ENCODE results near the gene EFCAB6.

Gene EFCAB6

GRCh38 chr22:43567691-43568324 lies 244.3 kb downstream of the EFCAB6 start:
- TF ChIP-seq ZBTB7A (IDR thresholded peaks at IDR 0.05; ENCODE audit: low read depth) (no peak), CEBPB (IDR thresholded peaks at IDR 0.05) (no peak), YY1 (IDR thresholded peaks at IDR 0.05; ENCODE audit: low read depth) (no peak), EGR1 (IDR thresholded peaks at IDR 0.05) (no peak), NFIC (IDR thresholded peaks at IDR 0.05) (no peak), FOXM1 (IDR thresholded peaks at IDR 0.05; ENCODE audit: borderline replicate concordance, low read depth) (no peak), EP300 (IDR thresholded peaks at IDR 0.05; ENCODE audit: borderline replicate concordance) (no peak), REST (IDR thresholded peaks at IDR 0.05; ENCODE audit: low read depth) (no peak), TCF12 (IDR thresholded peaks at IDR 0.05; ENCODE audit: low read depth) (no peak), TAF1 (IDR thresholded peaks at IDR 0.05; ENCODE audit: low read depth) (no peak), TEAD4 (IDR thresholded peaks at IDR 0.05) (no peak), USF1 (IDR thresholded peaks at IDR 0.05) (no peak)

- no peak for TF ChIP-seq REST (IDR thresholded peaks at IDR 0.05; ENCODE audit: low read depth)
- no peak for TF ChIP-seq USF1 (IDR thresholded peaks at IDR 0.05)
- TF ChIP-seq MAX (IDR thresholded peaks at IDR 0.05) = no peak
- no peak for TF ChIP-seq CREB1 (IDR thresholded peaks at IDR 0.05; ENCODE audit: low read depth)
- no peak for TF ChIP-seq EGR1 (IDR thresholded peaks at IDR 0.05)
- TF ChIP-seq FOXM1 (IDR thresholded peaks at IDR 0.05; ENCODE audit: borderline replicate concordance, low read depth) = no peak
- no peak for TF ChIP-seq RAD21 (IDR thresholded peaks at IDR 0.05; ENCODE audit: low read depth)
- TF ChIP-seq CEBPB (IDR thresholded peaks at IDR 0.05) = no peak
- no peak for TF ChIP-seq TCF12 (IDR thresholded peaks at IDR 0.05; ENCODE audit: low read depth)
Observed at GRCh38 chr22:43566561-43567332, 245.4 kb downstream of the EFCAB6 start.

- TF ChIP-seq FOXM1 (IDR thresholded peaks at IDR 0.05; ENCODE audit: borderline replicate concordance, low read depth) (no peak), YY1 (IDR thresholded peaks at IDR 0.05; ENCODE audit: low read depth) (no peak), MAX (IDR thresholded peaks at IDR 0.05) (no peak), TAF1 (IDR thresholded peaks at IDR 0.05; ENCODE audit: low read depth) (no peak), EP300 (IDR thresholded peaks at IDR 0.05; ENCODE audit: borderline replicate concordance) (no peak), EGR1 (IDR thresholded peaks at IDR 0.05) (no peak)
Observed at GRCh38 chr22:43566021-43566420, 246.1 kb downstream of the EFCAB6 start.

GRCh38 chr22:43564859-43565258 lies 247.2 kb downstream of the EFCAB6 start:
- TF ChIP-seq FOXM1 (IDR thresholded peaks at IDR 0.05; ENCODE audit: borderline replicate concordance, low read depth) = no peak

GRCh38 chr22:43563571-43563970 lies 248.5 kb downstream of the EFCAB6 start:
- TF ChIP-seq TEAD4 (IDR thresholded peaks at IDR 0.05) = no peak
- TF ChIP-seq TCF12 (IDR thresholded peaks at IDR 0.05; ENCODE audit: low read depth) = no peak
- TF ChIP-seq FOXM1 (IDR thresholded peaks at IDR 0.05; ENCODE audit: borderline replicate concordance, low read depth) = no peak
- TF ChIP-seq NFIC (IDR thresholded peaks at IDR 0.05) = no peak
- no peak for TF ChIP-seq ZBTB7A (IDR thresholded peaks at IDR 0.05; ENCODE audit: low read depth)
- no peak for TF ChIP-seq REST (IDR thresholded peaks at IDR 0.05; ENCODE audit: low read depth)
- no peak for TF ChIP-seq CREB1 (IDR thresholded peaks at IDR 0.05; ENCODE audit: low read depth)
- TF ChIP-seq EGR1 (IDR thresholded peaks at IDR 0.05) = no peak
- TF ChIP-seq RAD21 (IDR thresholded peaks at IDR 0.05; ENCODE audit: low read depth) = no peak
- TF ChIP-seq TAF1 (IDR thresholded peaks at IDR 0.05; ENCODE audit: low read depth) = no peak
- no peak for TF ChIP-seq USF1 (IDR thresholded peaks at IDR 0.05)
- TF ChIP-seq CEBPB (IDR thresholded peaks at IDR 0.05) = no peak
- TF ChIP-seq MAX (IDR thresholded peaks at IDR 0.05) = no peak
- TF ChIP-seq EP300 (IDR thresholded peaks at IDR 0.05; ENCODE audit: borderline replicate concordance) = no peak

Measured in Ishikawa (cell line).